Caco-2 (cell line): ENCODE results near the gene CPAMD8. TPM values are rescaled to one million over a fixed set of nuclear protein-coding genes. Genes with fewer than 3 reads are reported as not detected.

ENCODE experiments used
- BruUV-seq: library from RNA; stranded (reverse); fragments of 400-500 nt; replicated peaks from 2 replicates; lab custom pipeline; 2021; lab: Mats Ljungman, UMichigan
- CTCF ChIA-PET: fragments of 300-600 bp; sonication (Branson Sonifier 250); formaldehyde crosslinking; loops from one replicate; lab custom pipeline; 2022; ENCODE audit warnings: antibody characterized with exemption; lab: Charles Lee
- POLR2A ChIA-PET: fragments of 300-600 bp; sonication (Branson Sonifier 250); formaldehyde crosslinking; loops from one replicate; lab custom pipeline; 2022; ENCODE audit warnings: antibody characterized with exemption; lab: Charles Lee
- DNase-seq, 2 experiments: peaks; one replicate each; pipeline versions ENCODE4 v3.0.0 to v3.0.0-alpha.2; 2020 to 2022
- H3K27me3 ChIP-seq: replicated peaks from 2 replicates; pipeline ENCODE4 v1.6.0; 2011; ENCODE audit warnings: low read length; ENCODE audit not compliant: control insufficient read depth, insufficient read depth
- H3K36me3 ChIP-seq: 2 replicates; pipeline ENCODE4 v1.5.1; 2011; ENCODE audit warnings: low read length; ENCODE audit not compliant: control insufficient read depth, insufficient read depth
- H3K4me1 ChIP-seq: fragments of 250-450 bp; sonication (Bioruptor Pico); 2 replicates; pipeline ENCODE4 v1.5.1; 2020; ENCODE audit warnings: mild to moderate bottlenecking
- H3K4me3 ChIP-seq: 2 replicates; pipeline ENCODE4 v1.5.1; 2011; ENCODE audit warnings: low read depth, mild to moderate bottlenecking, control low read depth, low read length
- H3K9me3 ChIP-seq: fragments of 250-450 bp; sonication (Bioruptor Pico); 2 replicates; pipeline ENCODE4 v1.5.1; 2020; ENCODE audit warnings: mild to moderate bottlenecking, moderate library complexity
- H3K27ac Mint-ChIP-seq: one replicate; pipeline ENCODE4 v1.8.0; 2022; ENCODE audit warnings: mixed read lengths; ENCODE audit not compliant: unreplicated experiment
- H3K27me3 Mint-ChIP-seq: one replicate; pipeline ENCODE4 v1.8.0; 2022; ENCODE audit warnings: mixed read lengths; ENCODE audit not compliant: insufficient read depth, unreplicated experiment
- H3K36me3 Mint-ChIP-seq: one replicate; pipeline ENCODE4 v1.8.0; 2022; ENCODE audit warnings: mild to moderate bottlenecking, mixed read lengths; ENCODE audit not compliant: insufficient read depth, unreplicated experiment
- H3K4me1 Mint-ChIP-seq: one replicate; pipeline ENCODE4 v1.8.0; 2022; ENCODE audit warnings: low read depth, mixed read lengths; ENCODE audit not compliant: unreplicated experiment
- H3K4me3 Mint-ChIP-seq: one replicate; pipeline ENCODE4 v1.8.0; 2022; ENCODE audit warnings: mild to moderate bottlenecking, moderate library complexity, mixed read lengths; ENCODE audit not compliant: unreplicated experiment
- H3K9me3 Mint-ChIP-seq: one replicate; pipeline ENCODE4 v1.8.0; 2022; ENCODE audit warnings: mixed read lengths; ENCODE audit not compliant: unreplicated experiment
- CTCF ChIP-seq, 2 experiments: fragments of 200-600 bp in 1 of 2; IDR thresholded peaks; 1 replicate in 1 of 2; 2 replicates in 1 of 2; pipeline versions ENCODE4 v1.5.1 to v1.8.0; 2011 to 2022; ENCODE audit warnings: antibody characterized with exemption in 1 of 2, control low read depth in 1 of 2, inconsistent platforms in 1 of 2, low read depth in 1 of 2, low read length in 1 of 2, mild to moderate bottlenecking in 1 of 2, moderate library complexity in 1 of 2; ENCODE audit not compliant: insufficient read depth in 1 of 2, severe bottlenecking in 1 of 2, unreplicated experiment in 1 of 2
- intact Hi-C: fragments of 100-400 bp; cut with micrococcal nuclease; formaldehyde crosslinking; loops from one replicate; pipeline ENCODE4 v1.10.0; 2022; ENCODE audit not compliant: unreplicated experiment
- total RNA-seq: library from RNA; stranded (reverse); gene quantifications from 2 replicates; pipeline ENCODE4 v1.2.3, GENCODE V29; 2022

Gene CPAMD8
- total RNA-seq, 1 experiment from 2014 or later = 1.1 TPM

GRCh38 chr19:17011485-17011884 lies 15.1 kb downstream of the CPAMD8 start:
- no peak for TF ChIP-seq CTCF (IDR thresholded peaks at IDR 0.05; ENCODE audit: insufficient read depth in 1 of 2, low read depth in 1 of 2, low read length in 1 of 2, severe bottlenecking in 1 of 2, unreplicated experiment in 1 of 2)
- no peak overlapping the region for H3K27ac Mint-ChIP-seq
- CTCF ChIA-PET = no interaction called here
- Histone ChIP-seq H3K4me1 (0 out of 2 replicates have a peak, but pooled peaks cover 3% of the 10 kb centered on the region), H3K27me3 (no peaks in the 10 kb centered on the region), H3K36me3 (no peaks in the 10 kb centered on the region), H3K4me3 (no peak overlapping the region), H3K9me3 (no peaks in the 10 kb centered on the region)
- no TSS peak for BruUV-seq
- H3K36me3 Mint-ChIP-seq = no peaks in the 10 kb centered on the region
- POLR2A ChIA-PET = no interaction called here
- peaks cover 7% of the 10 kb centered on the region for H3K27me3 Mint-ChIP-seq
- no peak for DNase-seq
- intact Hi-C loops = no loop called here
- H3K4me1 Mint-ChIP-seq = no peaks in the 10 kb centered on the region
- H3K4me3 Mint-ChIP-seq = no peak overlapping the region
- H3K9me3 Mint-ChIP-seq = peaks cover 4% of the 10 kb centered on the region

GRCh38 chr19:17006579-17006978 lies 20.0 kb downstream of the CPAMD8 start:
- no TSS peak for BruUV-seq
- intact Hi-C loops = no loop called here
- POLR2A ChIA-PET = no interaction called here

GRCh38 chr19:17005000-17005399 lies 21.6 kb downstream of the CPAMD8 start:
- Mint-ChIP-seq H3K36me3 (no peaks in the 10 kb centered on the region), H3K4me3 (no peak overlapping the region), H3K27ac (no peak overlapping the region), H3K4me1 (no peaks in the 10 kb centered on the region), H3K27me3 (peaks cover 11% of the 10 kb centered on the region), H3K9me3 (no peaks in the 10 kb centered on the region)
- Histone ChIP-seq H3K27me3 (no peaks in the 10 kb centered on the region), H3K9me3 (no peaks in the 10 kb centered on the region), H3K4me1 (0 out of 2 replicates have a peak, but pooled peaks cover 3% of the 10 kb centered on the region), H3K36me3 (no peaks in the 10 kb centered on the region), H3K4me3 (no peak overlapping the region)
- TF ChIP-seq CTCF (IDR thresholded peaks at IDR 0.05; ENCODE audit: insufficient read depth in 1 of 2, low read depth in 1 of 2, low read length in 1 of 2, severe bottlenecking in 1 of 2, unreplicated experiment in 1 of 2) = peak in 1 of 2 experiments; percentile 11
- DNase-seq = no peak
- ChIA-PET POLR2A (no interaction called here), CTCF (no interaction called here)
- intact Hi-C loops = no loop called here
- BruUV-seq = no TSS peak

More at GRCh38 chr19:17006579-17006978, 20.0 kb downstream of the CPAMD8 start:
- no peaks in the 10 kb centered on the region for H3K9me3 ChIP-seq
- no peaks in the 10 kb centered on the region for H3K9me3 Mint-ChIP-seq
- no peaks in the 10 kb centered on the region for H3K4me1 Mint-ChIP-seq
- no peak overlapping the region for H3K4me3 Mint-ChIP-seq
- H3K36me3 Mint-ChIP-seq = no peaks in the 10 kb centered on the region
- no peak for TF ChIP-seq CTCF (IDR thresholded peaks at IDR 0.05; ENCODE audit: insufficient read depth in 1 of 2, low read depth in 1 of 2, low read length in 1 of 2, severe bottlenecking in 1 of 2, unreplicated experiment in 1 of 2)
- CTCF ChIA-PET = no interaction called here
- H3K4me3 ChIP-seq = no peak overlapping the region
- no peak overlapping the region for H3K27ac Mint-ChIP-seq
- 0 out of 2 replicates have a peak, but pooled peaks cover 3% of the 10 kb centered on the region for H3K4me1 ChIP-seq
- H3K36me3 ChIP-seq = no peaks in the 10 kb centered on the region
- H3K27me3 ChIP-seq = no peaks in the 10 kb centered on the region
- DNase-seq = no peak
- H3K27me3 Mint-ChIP-seq = peaks cover 8% of the 10 kb centered on the region
